Retina (tissue), 1 donor: ENCODE measurements around the gene TEAD2.

Source experiments
- DNase-seq: peaks from one replicate; pipeline ENCODE4 v3.0.0-alpha.2; 2016

Gene TEAD2

DNA sequence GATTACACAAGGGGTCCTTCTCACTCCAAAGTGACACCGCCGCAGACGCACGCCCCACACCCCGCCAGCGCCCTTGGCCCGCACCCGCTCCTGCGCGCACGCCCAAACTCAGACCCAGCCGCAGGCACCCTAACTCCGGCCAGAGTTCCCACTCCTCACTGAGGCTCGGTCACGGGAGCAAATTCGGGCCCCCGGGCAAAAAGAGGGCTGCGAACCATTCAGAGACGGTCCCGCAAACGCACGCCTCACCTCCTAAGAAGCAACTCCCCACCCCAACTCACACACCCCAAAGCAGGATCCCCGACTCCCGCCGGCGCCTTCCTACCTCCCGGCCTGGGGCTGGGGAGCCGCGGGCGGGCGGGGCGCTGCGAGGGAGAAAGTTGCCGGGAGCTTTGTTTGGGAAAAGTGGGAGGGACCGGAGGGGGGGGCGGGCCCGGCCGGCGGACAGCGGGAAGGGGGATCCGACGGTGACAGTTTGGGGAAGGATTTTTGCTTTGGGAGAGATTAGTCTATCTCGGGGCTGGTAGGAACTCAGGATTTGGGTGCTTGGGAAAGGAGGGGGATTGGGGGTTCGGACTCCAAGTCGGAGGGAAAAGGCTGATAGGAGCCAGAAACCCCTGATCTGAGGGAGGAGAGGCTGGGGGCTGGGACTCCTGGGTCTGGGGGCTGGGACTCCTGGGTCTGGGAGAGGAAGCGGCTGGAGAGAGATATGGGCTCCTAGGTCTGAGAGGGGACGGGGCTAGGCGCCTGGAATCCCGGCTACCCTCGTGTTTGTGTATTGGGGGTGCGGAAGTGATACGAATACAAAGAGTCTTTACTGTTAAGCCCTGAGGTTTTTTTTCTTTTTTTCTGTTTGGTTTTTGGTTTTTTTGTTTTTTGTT, at the start of gene TEAD2:
TEAD2 (minus strand) TSS at position 369 of the 881 bp plus-strand sequence. CDS start 2,341 bp downstream, outside the sequence.
- peak; percentile 78 for DNase-seq

GRCh38 chr19:49411681-49412326, 49.6 kb upstream of the TEAD2 start:
- no peak for DNase-seq

GRCh38 chr19:49409441-49410029, 47.3 kb upstream of the TEAD2 start:
- no peak for DNase-seq

DNA sequence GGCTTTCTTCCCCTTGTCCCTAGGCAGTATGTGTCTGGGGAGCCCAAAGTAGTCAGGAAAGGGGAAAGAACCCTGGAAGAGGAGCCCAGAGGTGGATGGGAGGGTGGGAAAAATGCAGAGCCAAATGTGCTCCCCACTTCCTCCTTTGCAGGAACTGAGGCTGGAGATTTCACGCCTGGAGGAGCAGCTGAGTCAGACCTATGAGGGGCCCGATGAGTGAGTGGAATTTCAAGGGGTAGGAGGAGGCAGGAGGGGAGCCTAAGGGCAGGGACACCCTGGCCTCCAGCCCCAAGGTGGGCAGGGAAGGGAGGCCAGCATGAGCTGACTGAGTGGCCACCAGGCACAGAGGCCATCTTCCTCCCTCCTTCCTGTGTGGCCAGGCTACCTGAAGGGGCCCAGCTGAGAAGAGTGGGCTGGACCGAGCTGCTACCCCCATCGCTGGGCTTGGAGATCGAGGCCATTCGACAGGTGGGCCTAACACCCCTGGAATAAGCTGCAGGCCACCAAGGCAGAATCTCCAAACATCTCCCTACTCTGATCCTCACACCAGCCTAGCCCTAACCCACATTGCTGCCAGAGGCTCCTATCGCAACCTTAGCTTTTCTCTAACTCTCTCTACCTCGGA, 46.7 kb upstream of the TEAD2 start:
- DNase-seq = no peak

DNA sequence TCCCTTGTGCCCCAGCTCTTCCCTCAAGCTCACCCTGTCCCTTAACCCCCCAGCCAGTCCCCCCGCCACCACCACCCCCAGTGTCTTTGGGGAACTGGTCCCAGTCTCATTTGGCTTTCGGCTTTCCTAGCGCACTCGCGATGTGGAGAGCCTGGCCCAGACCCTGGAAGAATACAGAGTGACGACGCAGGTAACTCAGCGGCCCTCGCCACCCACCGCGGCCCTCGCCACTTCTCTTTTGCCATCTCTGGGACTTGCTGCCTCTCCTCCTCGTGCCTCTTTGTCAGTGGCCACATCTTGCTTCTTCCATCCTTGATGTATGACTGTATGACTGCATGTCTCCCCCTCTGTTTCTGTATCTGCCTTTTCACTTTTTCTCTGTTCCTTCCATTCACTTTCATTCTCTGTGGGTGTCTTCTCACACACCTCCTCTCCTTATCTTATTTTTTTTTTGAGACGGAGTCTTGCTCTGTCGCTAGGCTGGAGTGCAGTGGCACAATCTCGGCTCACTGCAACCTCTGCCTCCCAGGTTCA, 45.3 kb upstream of the TEAD2 start:
- DNase-seq = no peak

- DNase-seq = no peak
These were observed 44.9 kb upstream of the TEAD2 start for GRCh38 chr19:49407079-49407478.

DNA sequence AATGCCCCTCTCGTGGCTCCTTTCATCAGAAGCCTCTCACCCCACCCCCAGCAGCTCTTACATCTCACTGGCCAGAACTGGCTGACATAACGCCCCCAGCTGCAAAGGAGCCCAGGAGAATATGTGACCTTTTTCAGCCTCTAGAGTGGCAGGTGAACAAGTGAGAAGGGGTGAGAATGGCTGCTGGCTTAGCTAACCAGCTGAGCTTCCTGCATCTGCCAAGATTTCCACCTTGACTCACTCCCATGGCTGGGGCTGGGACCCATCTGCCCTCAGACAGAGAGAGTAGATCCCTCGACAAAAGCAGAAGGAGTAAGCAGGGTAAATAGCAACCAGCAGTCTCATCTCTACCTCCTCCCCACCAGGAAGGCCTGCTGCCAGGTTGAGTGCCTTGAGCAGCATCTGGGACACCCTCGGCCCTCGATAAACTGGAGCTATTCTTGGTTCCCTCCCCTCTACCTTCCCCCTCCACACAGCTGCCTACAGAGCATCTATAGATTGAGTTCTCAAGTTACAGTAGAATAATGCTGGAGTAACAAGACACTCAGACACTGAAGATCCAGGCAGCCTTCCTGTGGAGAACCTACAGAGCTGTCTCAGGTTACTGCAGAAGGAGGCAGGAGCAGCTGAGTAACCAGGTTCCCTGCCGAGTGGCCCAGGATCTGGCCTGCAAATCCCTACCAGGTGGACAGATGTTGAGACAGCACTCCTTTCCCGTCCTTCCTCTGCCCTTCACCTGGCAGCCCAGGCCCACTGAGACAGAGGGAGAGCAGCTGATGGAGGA, 41.4 kb upstream of the TEAD2 start:
- DNase-seq = peak; percentile 37

DNA sequence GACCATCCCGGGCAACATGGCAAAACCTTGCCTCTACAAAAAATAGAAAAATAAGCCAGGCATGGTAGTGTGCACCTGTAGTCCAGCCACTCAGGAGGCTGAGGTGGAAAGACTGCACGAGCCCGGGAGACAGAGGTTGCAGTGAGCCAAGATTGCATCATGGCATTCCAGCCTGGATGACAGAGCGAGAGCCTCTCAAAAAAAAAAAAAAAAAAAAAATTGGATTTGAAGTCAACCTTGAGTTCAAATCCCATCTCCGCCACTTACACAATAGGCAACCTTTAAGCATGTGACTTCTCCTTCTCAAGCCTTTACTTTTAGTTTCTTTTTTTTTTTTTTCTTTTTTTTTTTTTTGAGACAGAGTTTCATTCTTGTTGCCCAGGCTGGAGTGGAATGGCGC, 37.8 kb upstream of the TEAD2 start:
- no peak for DNase-seq

DNA sequence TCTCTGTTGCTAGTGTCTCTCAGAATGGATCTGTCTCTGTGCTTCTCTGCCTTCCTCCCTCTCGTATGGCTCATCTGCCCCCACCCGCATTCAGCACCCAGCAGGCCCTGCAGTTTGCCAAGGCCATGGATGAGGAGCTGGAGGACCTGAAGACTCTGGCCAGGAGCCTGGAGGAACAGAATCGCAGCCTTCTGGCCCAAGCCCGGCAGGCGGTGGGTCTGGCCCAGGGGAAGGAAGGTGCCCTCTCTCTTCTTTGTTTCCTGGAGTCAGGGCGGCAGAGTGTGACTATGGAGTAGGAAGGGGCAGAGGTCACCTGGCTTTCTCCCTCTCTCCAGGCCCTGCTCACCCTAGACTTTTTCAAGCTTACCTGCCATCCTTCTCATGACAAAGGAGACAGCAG, 36.7 kb upstream of the TEAD2 start:
- DNase-seq = no peak

- no peak for DNase-seq
These were observed 35.9 kb upstream of the TEAD2 start for GRCh38 chr19:49398001-49398615.

DNA sequence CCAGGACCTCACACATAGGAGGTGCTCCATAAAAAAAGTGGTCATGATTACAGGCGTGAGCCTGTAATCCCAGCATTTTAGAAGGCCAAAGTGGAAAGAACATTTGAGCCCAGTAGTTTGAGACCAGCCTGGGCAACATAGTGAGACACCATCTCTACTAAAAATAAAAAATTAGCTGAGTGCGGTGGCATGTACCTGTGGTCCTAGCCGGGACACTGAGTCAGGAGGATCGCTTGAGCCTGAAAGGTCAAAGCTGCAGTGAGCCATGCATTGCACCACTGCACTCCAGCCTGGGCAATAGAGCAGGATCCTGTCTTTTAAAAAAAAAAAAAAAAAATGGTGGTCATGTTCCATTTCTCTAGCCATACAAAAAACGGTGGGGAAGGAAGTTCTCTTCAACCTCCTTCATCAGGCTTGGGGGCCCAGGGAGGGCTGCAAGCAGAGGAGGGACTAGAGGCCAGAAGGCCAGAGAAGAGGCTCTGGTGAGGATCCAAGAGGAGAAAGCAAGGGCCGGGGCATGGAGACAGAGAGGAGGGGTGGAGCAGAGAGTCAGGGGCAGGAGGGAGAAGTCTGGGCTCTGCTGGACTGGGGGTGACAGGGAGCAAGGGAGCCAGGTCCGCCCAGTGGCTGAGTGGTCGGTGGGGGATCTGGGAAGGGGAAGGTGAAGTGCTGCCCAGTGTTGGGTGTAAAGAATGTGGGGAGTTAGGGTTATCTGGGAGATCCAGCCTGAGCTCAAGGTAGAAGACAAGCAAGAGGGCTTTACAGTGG, 34.7 kb upstream of the TEAD2 start:
- no peak for DNase-seq

DNA sequence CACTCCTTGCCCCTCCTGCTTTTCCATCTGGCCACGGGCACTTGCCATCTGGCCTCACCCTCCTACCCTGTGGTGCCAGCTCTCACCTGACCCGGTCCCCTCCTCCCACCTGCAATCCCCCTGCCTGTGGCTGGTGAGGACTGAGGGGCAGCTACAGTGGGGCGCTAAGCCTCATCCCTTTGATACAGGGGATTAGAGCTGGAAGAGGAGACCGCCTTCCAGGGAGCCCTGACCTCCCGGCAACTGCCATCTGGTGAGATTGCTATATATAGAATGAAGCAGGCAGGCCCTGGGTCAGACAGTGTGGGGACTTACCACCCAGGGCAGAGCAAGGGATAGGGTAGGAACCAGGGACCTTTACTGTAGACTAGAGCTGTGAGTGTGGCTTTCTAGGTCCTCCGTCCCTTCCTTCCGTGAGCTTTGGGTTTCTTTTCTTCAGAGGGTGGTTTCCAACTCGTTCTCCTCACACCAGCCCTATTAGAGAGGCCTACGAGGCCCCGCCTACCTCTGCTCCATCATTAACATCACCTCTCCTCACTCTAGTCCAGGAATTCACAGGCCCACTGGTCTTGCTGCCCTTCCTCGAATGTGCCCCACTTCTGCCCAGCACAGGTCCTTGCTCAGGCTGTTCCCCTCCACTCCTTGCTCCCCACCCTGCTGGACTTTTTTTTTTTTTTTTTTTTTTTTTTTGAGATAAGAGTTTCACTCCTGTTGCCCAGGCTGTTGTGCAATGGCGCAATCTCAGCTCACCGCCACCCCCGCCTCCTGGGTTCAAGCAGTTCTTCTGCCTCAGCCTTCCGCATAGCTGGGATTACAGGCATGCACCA, 33.6 kb upstream of the TEAD2 start:
- no peak for DNase-seq

GRCh38 chr19:49393881-49394280, 31.7 kb upstream of the TEAD2 start:
- DNase-seq = peak; percentile 33

DNA sequence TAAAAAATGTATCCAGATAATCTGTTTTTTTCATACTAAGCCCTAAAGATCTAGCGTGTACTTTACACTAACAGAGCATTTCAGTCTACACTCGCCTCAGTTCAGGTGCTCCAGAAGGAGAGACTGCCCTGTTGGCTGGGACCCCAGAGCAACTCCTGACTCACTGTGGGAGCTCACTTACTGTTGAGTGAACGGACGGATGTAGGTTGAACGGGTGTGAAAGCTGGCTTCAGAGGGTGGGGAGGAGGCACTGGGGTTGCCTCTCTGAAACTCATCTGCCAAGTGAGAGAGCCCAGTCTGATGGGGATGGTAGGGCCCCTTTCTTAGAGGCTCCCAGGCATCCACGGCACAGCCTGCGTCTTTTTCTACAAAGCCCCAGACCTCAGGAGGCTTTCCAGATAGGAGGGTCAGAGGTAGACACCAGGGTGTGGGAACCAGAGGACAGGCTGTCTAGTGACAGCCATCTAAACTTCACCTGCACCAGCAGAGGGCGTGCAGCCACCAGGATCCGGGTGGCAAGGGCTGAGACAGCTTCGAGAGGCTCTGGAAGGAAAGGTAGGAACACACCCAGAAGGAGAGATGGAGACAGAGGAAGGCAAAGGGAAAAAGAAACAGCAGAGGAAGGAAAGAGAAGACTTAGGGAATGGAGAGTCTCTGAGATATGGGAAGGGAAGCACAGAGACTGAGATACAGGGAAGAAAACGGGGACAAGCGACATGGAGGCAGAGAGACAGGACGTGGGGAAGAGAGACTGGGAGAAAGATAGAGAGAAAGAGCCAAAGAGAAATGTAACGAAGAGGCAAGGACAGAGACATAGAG, 29.6 kb upstream of the TEAD2 start:
- peak; percentile 80 for DNase-seq

DNA sequence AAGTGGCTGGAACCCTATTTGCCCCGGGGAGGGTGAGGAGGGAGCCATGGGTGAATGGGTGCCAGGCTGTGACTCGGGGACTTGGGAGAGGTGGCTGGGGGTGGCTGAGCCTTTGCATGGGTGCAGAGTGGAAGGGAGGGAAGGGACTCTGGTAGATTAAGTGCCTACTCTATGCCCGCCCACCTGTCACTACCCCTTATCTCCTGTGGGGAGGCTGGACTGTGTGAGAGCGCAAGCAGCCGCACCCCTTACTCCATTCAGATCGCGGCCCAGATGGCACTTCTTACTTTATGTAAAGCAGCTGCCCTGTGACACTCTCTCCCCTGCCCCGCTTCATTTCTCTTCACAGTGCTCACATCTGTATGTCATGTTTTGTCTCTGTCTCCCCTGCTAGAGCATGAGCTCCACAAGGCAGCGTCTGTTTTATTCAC, 28.7 kb upstream of the TEAD2 start:
- DNase-seq = no peak

- DNase-seq = no peak
These were observed 28.1 kb upstream of the TEAD2 start for GRCh38 chr19:49390131-49390928.

GRCh38 chr19:49389406-49389805, 27.2 kb upstream of the TEAD2 start:
- DNase-seq = no peak

DNA sequence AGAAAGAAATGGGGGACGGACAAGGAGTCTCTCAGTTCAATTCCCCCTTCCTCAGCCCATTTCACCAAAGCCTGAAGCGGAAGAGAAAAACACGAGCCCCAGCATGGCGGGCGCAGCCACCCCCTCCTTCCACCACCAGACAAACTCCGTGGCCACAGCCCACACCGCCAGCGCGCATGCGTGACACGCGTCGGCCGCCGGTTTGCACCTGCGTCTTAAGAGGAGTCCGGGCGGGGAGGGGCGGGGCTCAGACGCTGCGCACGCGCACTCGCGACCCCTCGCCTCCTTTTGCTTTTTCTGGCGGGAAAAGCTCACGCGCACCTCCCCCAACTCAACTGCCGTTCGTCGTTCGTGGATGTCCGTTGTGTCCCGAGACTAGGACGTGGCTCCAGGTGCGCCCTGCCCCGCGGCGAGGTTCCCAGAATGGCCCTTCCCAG, 25.7 kb upstream of the TEAD2 start, which contains the start of gene KASH5:
KASH5 (plus strand) TSS at position 314 of the 437 bp plus-strand sequence. CDS start 2,635 bp downstream, outside the sequence.
- DNase-seq = no peak
